Myocyte (in vitro differentiated cells): ENCODE measurements around the gene RCN2. TPM values are rescaled to one million over a fixed set of nuclear protein-coding genes. Genes with fewer than 3 reads are reported as not detected.
"Not testable (repeated sequence)": the region's sequence is repeated elsewhere in the genome, so short reads cannot be mapped to it uniquely, and the experiment has no call there.

Source experiments
- DNase-seq: peaks from one replicate; pipeline ENCODE4 v3.0.0-alpha.2; 2012; ENCODE audit warnings: low read depth
- total RNA-seq: library from RNA; depleted of rRNA; stranded (reverse); fragments of >200 nt; gene quantifications from 2 replicates; pipeline ENCODE4 v1.2.3, GENCODE V29; 2014

The RCN2 gene
- total RNA-seq, 1 donor from 2014 or later: 106 TPM

- DNase-seq: no peak
Measured at GRCh38 chr15:76932135-76932966, 802 bp downstream of the RCN2 start.

- DNase-seq: no peak
Measured at GRCh38 chr15:76935620-76936019, 4.1 kb downstream of the RCN2 start.

- DNase-seq: no peak
Measured at GRCh38 chr15:76936671-76937070, 5.1 kb downstream of the RCN2 start.

GRCh38 chr15:76938752-76939151 lies 7.2 kb downstream of the RCN2 start:
- no peak for DNase-seq

GRCh38 chr15:76939715-76940114 lies 8.2 kb downstream of the RCN2 start:
- DNase-seq: no peak

- DNase-seq: no peak
Measured at GRCh38 chr15:76941636-76942035, 10.1 kb downstream of the RCN2 start.

- no peak for DNase-seq
Measured at GRCh38 chr15:76942331-76942730, 10.8 kb downstream of the RCN2 start.

GRCh38 chr15:76945494-76946093 lies 14.0 kb downstream of the RCN2 start:
- DNase-seq: no peak

- no peak for DNase-seq
Measured at GRCh38 chr15:76947454-76947853, 15.9 kb downstream of the RCN2 start.

- no peak for DNase-seq
Measured at GRCh38 chr15:76951220-76951619, 19.7 kb downstream of the RCN2 start.

- no peak for DNase-seq
Measured at GRCh38 chr15:76953913-76954312, 22.4 kb downstream of the RCN2 start.

- DNase-seq: no peak
Measured at GRCh38 chr15:76954744-76955143, 23.2 kb downstream of the RCN2 start.

- no peak for DNase-seq
Measured at GRCh38 chr15:76961268-76962011, 29.9 kb downstream of the RCN2 start.

- DNase-seq: peak; percentile 41
Measured at GRCh38 chr15:76962337-76963013, 30.9 kb downstream of the RCN2 start.

- DNase-seq: no peak
Measured at GRCh38 chr15:76963596-76963995, 32.0 kb downstream of the RCN2 start.

- no peak for DNase-seq
Measured at GRCh38 chr15:76964157-76964556, 32.6 kb downstream of the RCN2 start.

GRCh38 chr15:76966051-76966450 lies 34.5 kb downstream of the RCN2 start:
- not testable (repeated sequence) for DNase-seq

GRCh38 chr15:76967067-76967466 lies 35.5 kb downstream of the RCN2 start:
- no peak for DNase-seq

- DNase-seq: peak; percentile 31
Measured at GRCh38 chr15:76968306-76968705, 36.8 kb downstream of the RCN2 start.

- peak; percentile 27 for DNase-seq
Measured at GRCh38 chr15:76972389-76973361, 41.1 kb downstream of the RCN2 start.
